Panc1 (cell line): ENCODE measurements around the gene SMAD6.
A peak's percentile ranks its signal among the peaks of the same experiment; 100 is the strongest.

Source experiments
- POLR2AphosphoS5 ChIP-seq: IDR thresholded peaks from 2 replicates; pipeline ENCODE4 v1.6.1; 2012; ENCODE audit warnings: mild to moderate bottlenecking, low read depth, low read length, moderate library complexity
- TCF7L2 ChIP-seq: IDR thresholded peaks from 2 replicates; pipeline ENCODE4 v1.6.1; 2011; ENCODE audit warnings: mild to moderate bottlenecking, low read depth, low read length, inconsistent platforms
- TF ChIP-seq, protein P1 (sequence below): fragments of 450-650 bp; IDR thresholded peaks from 2 replicates; pipeline ENCODE4 v1.5.1; 2017; ENCODE audit warnings: mild to moderate bottlenecking

DNA sequence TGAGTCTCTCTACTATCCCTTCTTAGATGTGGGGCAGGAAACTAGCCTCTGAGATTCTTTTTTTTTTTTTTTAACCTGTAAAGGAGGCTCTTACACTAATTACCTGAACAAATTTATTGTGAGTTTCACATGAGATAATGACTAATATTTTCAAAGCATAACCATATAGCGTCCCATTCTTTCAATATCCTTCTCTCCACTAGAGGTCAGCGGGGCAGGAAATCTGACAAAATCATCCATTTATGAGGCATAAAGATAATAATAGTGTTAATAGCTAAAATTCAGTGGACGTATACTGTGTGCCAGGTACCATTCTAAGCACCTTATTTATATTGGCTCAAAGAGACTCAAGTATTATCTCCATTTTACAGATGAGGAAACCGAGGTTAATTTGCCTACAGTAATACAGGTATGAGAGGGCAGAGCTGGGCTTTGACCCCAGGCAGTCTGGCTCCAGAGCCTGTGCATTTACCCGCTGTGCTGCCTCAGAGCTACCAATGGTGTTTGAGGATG lies 16.3 kb upstream of the SMAD6 start:
- TF ChIP-seq TCF7L2, result no peak
- TF ChIP-seq, protein P1, sequence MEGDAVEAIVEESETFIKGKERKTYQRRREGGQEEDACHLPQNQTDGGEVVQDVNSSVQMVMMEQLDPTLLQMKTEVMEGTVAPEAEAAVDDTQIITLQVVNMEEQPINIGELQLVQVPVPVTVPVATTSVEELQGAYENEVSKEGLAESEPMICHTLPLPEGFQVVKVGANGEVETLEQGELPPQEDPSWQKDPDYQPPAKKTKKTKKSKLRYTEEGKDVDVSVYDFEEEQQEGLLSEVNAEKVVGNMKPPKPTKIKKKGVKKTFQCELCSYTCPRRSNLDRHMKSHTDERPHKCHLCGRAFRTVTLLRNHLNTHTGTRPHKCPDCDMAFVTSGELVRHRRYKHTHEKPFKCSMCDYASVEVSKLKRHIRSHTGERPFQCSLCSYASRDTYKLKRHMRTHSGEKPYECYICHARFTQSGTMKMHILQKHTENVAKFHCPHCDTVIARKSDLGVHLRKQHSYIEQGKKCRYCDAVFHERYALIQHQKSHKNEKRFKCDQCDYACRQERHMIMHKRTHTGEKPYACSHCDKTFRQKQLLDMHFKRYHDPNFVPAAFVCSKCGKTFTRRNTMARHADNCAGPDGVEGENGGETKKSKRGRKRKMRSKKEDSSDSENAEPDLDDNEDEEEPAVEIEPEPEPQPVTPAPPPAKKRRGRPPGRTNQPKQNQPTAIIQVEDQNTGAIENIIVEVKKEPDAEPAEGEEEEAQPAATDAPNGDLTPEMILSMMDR, result peak; percentile 57; the same call in 1 of the 2 replicates
- no peak for TF ChIP-seq POLR2AphosphoS5
